ENCODE data around the gene SFI1. TPM values are rescaled to one million over a fixed set of nuclear protein-coding genes. Genes with fewer than 3 reads are reported as not detected.
"Not testable (repeated sequence)": the region's sequence is repeated elsewhere in the genome, so short reads cannot be mapped to it uniquely, and the experiment has no call there.

SFI1 gene
- total and polyA plus RNA-seq, 2 experiments from 2014 or later = 9.0 to 17.5 TPM

GRCh38 chr22:31508536-31508935 lies 12.2 kb downstream of the SFI1 start:
- H3K4me1 ChIP-seq (ENCODE audit: insufficient read depth) = peaks cover 11% of the 10 kb centered on the region
- peaks cover 25% of the 10 kb centered on the region for H3K79me2 ChIP-seq (ENCODE audit: insufficient read depth)
- no peaks in the 10 kb centered on the region for H3K9me2 ChIP-seq (ENCODE audit: insufficient read depth)
- no peak overlapping the region for H3K9ac ChIP-seq
- H2AFZ ChIP-seq = no peak overlapping the region
- no peaks in the 10 kb centered on the region for H3K27me3 ChIP-seq (replicated peaks; ENCODE audit: insufficient read depth)
- H4K20me1 ChIP-seq (ENCODE audit: insufficient read depth) = no peaks in the 10 kb centered on the region
- in situ Hi-C loops (cut with MboI) = no loop called here
- no peak overlapping the region for H3K4me2 ChIP-seq (ENCODE audit: unreplicated experiment)
- H3K4me3 ChIP-seq = no peak overlapping the region
- H3F3A ChIP-seq (ENCODE audit: insufficient read depth) = peaks cover 5% of the 10 kb centered on the region
- no peak overlapping the region for H3K27ac ChIP-seq
- no peak for DNase-seq
- no peaks in the 10 kb centered on the region for H3K9me3 ChIP-seq (ENCODE audit: low read depth)
- no peaks in the 10 kb centered on the region for H3K36me3 ChIP-seq (ENCODE audit: low read depth)
- WGBS, 2 experiments (ENCODE audit: low coverage in 1 of 2, low lambda C conversion rate in 2 of 2, missing lambda C conversion rate in 2 of 2) = 90 to 91% methylated on average over 4 of the region's 4 CpGs
- TF ChIP-seq EZH2 (IDR thresholded peaks at IDR 0.05; ENCODE audit: insufficient read depth, poor library complexity, severe bottlenecking) (no peak), EZH2phosphoT487 (IDR thresholded peaks at IDR 0.05; ENCODE audit: insufficient read depth, low read depth) (no peak)

- in situ Hi-C loops (cut with MboI) = no loop called here
- H2AFZ ChIP-seq = no peak overlapping the region
- no peak overlapping the region for H3K27ac ChIP-seq
- no peak overlapping the region for H3K4me2 ChIP-seq (ENCODE audit: unreplicated experiment)
- peaks cover 5% of the 10 kb centered on the region for H3F3A ChIP-seq (ENCODE audit: insufficient read depth)
- H3K4me3 ChIP-seq = no peak overlapping the region
- 88 to 91% methylated on average over 6 of the region's 6 CpGs for WGBS, 2 experiments (ENCODE audit: low coverage in 1 of 2, low lambda C conversion rate in 2 of 2, missing lambda C conversion rate in 2 of 2)
- H3K27me3 ChIP-seq (replicated peaks; ENCODE audit: insufficient read depth) = no peaks in the 10 kb centered on the region
- no peak for DNase-seq
- H3K9me3 ChIP-seq (ENCODE audit: low read depth) = no peaks in the 10 kb centered on the region
- H3K36me3 ChIP-seq (ENCODE audit: low read depth) = no peaks in the 10 kb centered on the region
- no peaks in the 10 kb centered on the region for H4K20me1 ChIP-seq (ENCODE audit: insufficient read depth)
- peaks cover 6% of the 10 kb centered on the region for H3K4me1 ChIP-seq (ENCODE audit: insufficient read depth)
- no peak overlapping the region for H3K9ac ChIP-seq
- no peak for TF ChIP-seq EZH2 (IDR thresholded peaks at IDR 0.05; ENCODE audit: insufficient read depth, poor library complexity, severe bottlenecking)
- no peak for TF ChIP-seq EZH2phosphoT487 (IDR thresholded peaks at IDR 0.05; ENCODE audit: insufficient read depth, low read depth)
- peaks cover 22% of the 10 kb centered on the region for H3K79me2 ChIP-seq (ENCODE audit: insufficient read depth)
- H3K9me2 ChIP-seq (ENCODE audit: insufficient read depth) = no peaks in the 10 kb centered on the region
These were observed 12.9 kb downstream of the SFI1 start for GRCh38 chr22:31509061-31509762.

- no peaks in the 10 kb centered on the region for H4K20me1 ChIP-seq (ENCODE audit: insufficient read depth)
- no peaks in the 10 kb centered on the region for H3K4me1 ChIP-seq (ENCODE audit: insufficient read depth)
- H3K4me3 ChIP-seq = no peak overlapping the region
- H3K9ac ChIP-seq = no peak overlapping the region
- DNase-seq = no peak
- H3K27ac ChIP-seq = no peak overlapping the region
- H3K36me3 ChIP-seq (ENCODE audit: low read depth) = no peaks in the 10 kb centered on the region
- no peak overlapping the region for H3K4me2 ChIP-seq (ENCODE audit: unreplicated experiment)
- H2AFZ ChIP-seq = no peak overlapping the region
- TF ChIP-seq EZH2 (IDR thresholded peaks at IDR 0.05; ENCODE audit: insufficient read depth, poor library complexity, severe bottlenecking) = no peak
- TF ChIP-seq EZH2phosphoT487 (IDR thresholded peaks at IDR 0.05; ENCODE audit: insufficient read depth, low read depth) = no peak
- in situ Hi-C loops (cut with MboI) = no loop called here
- no peaks in the 10 kb centered on the region for H3K9me3 ChIP-seq (ENCODE audit: low read depth)
- H3K9me2 ChIP-seq (ENCODE audit: insufficient read depth) = no peaks in the 10 kb centered on the region
- no peaks in the 10 kb centered on the region for H3F3A ChIP-seq (ENCODE audit: insufficient read depth)
- 99% methylated on average over 4 of the region's 4 CpGs for WGBS, 2 experiments (ENCODE audit: low coverage in 1 of 2, low lambda C conversion rate in 2 of 2, missing lambda C conversion rate in 2 of 2)
- H3K79me2 ChIP-seq (ENCODE audit: insufficient read depth) = 0 out of 2 replicates have a peak, but pooled peaks cover 3% of the 10 kb centered on the region
- no peaks in the 10 kb centered on the region for H3K27me3 ChIP-seq (replicated peaks; ENCODE audit: insufficient read depth)
These were observed 23.7 kb downstream of the SFI1 start for GRCh38 chr22:31520051-31520450.

- H3K9ac ChIP-seq; H3K4me2 ChIP-seq (ENCODE audit: unreplicated experiment); H2AFZ ChIP-seq; H3F3A ChIP-seq (ENCODE audit: insufficient read depth); H3K79me2 ChIP-seq (ENCODE audit: insufficient read depth); H3K27ac ChIP-seq; in situ Hi-C loops (cut with MboI); H3K4me3 ChIP-seq; H3K9me3 ChIP-seq (ENCODE audit: low read depth); H4K20me1 ChIP-seq (ENCODE audit: insufficient read depth); DNase-seq; H3K27me3 ChIP-seq (replicated peaks; ENCODE audit: insufficient read depth); H3K4me1 ChIP-seq (ENCODE audit: insufficient read depth); H3K36me3 ChIP-seq (ENCODE audit: low read depth); H3K9me2 ChIP-seq (ENCODE audit: insufficient read depth): not testable (repeated sequence)
- WGBS, 2 experiments (ENCODE audit: low coverage in 1 of 2, low lambda C conversion rate in 2 of 2, missing lambda C conversion rate in 2 of 2) = 94 to 96% methylated on average over 5 of the region's 5 CpGs
These were observed 27.8 kb downstream of the SFI1 start for GRCh38 chr22:31524132-31524531.

GRCh38 chr22:31526270-31526669 lies 29.9 kb downstream of the SFI1 start:
- H3K4me1 ChIP-seq (ENCODE audit: insufficient read depth) = peaks cover 9% of the 10 kb centered on the region
- TF ChIP-seq EZH2phosphoT487 (IDR thresholded peaks at IDR 0.05; ENCODE audit: insufficient read depth, low read depth) (no peak), EZH2 (IDR thresholded peaks at IDR 0.05; ENCODE audit: insufficient read depth, poor library complexity, severe bottlenecking) (no peak)
- H3K79me2 ChIP-seq (ENCODE audit: insufficient read depth) = no peaks in the 10 kb centered on the region
- H3F3A ChIP-seq (ENCODE audit: insufficient read depth) = no peaks in the 10 kb centered on the region; the same call in 1 of the 2 replicates
- in situ Hi-C loops (cut with MboI) = no loop called here
- no peak overlapping the region for H3K4me2 ChIP-seq (ENCODE audit: unreplicated experiment)
- no peak for DNase-seq
- no peak overlapping the region for H2AFZ ChIP-seq
- no peak overlapping the region for H3K27ac ChIP-seq
- H3K9me2 ChIP-seq (ENCODE audit: insufficient read depth) = no peaks in the 10 kb centered on the region
- no peaks in the 10 kb centered on the region for H3K9me3 ChIP-seq (ENCODE audit: low read depth)
- no peaks in the 10 kb centered on the region for H4K20me1 ChIP-seq (ENCODE audit: insufficient read depth)
- H3K36me3 ChIP-seq (ENCODE audit: low read depth) = no peaks in the 10 kb centered on the region
- H3K4me3 ChIP-seq = no peak overlapping the region
- no peaks in the 10 kb centered on the region for H3K27me3 ChIP-seq (replicated peaks; ENCODE audit: insufficient read depth)
- no peak overlapping the region for H3K9ac ChIP-seq
- WGBS, 2 experiments (ENCODE audit: low coverage in 1 of 2, low lambda C conversion rate in 2 of 2, missing lambda C conversion rate in 2 of 2) = 88 to 93% methylated on average over 7 of the region's 7 CpGs
